Thoracic aorta (tissue), 2 donors: Measurements from ENCODE around the gene HEATR5A. TPM values are rescaled to one million over a fixed set of nuclear protein-coding genes. Genes with fewer than 3 reads are reported as not detected.
"Not testable (repeated sequence)": the region's sequence is repeated elsewhere in the genome, so short reads cannot be mapped to it uniquely, and the experiment has no call there.

Source experiments
- ATAC-seq: fragments of 150-250 bp; one replicate; pipeline ENCODE4 v1.8.0; 2017; ENCODE audit warnings: low read depth; ENCODE audit not compliant: insufficient number of reproducible peaks, low FRiP score
- DNase-seq: peaks from one replicate; pipeline ENCODE4 v3.0.0-alpha.2; 2020; ENCODE audit warnings: low spot score
- H3K27ac ChIP-seq, 2 donors: fragments of 200-600 bp; sonication (generic); 1 replicate in 1 of 2; 2 replicates in 1 of 2; pipeline ENCODE4 v1.5.1; 2016; ENCODE audit warnings: mild to moderate bottlenecking in 2 of 2, moderate library complexity in 2 of 2
- H3K27me3 ChIP-seq: fragments of 200-600 bp; sonication (generic); replicated peaks from 2 replicates; pipeline ENCODE4 v1.6.0; 2016; ENCODE audit warnings: mild to moderate bottlenecking; ENCODE audit not compliant: insufficient read depth
- H3K36me3 ChIP-seq: fragments of 200-600 bp; sonication (generic); one replicate; pipeline ENCODE4 v1.5.1; 2016
- H3K4me1 ChIP-seq, 2 donors: fragments of 200-600 bp; sonication (generic); 1 replicate in 1 of 2; 2 replicates in 1 of 2; pipeline versions ENCODE4 v1.5.1 to v1.6.0; 2016; ENCODE audit warnings: low read depth in 2 of 2, mild to moderate bottlenecking in 1 of 2; ENCODE audit not compliant: control insufficient read depth in 1 of 2
- H3K4me3 ChIP-seq: fragments of 200-600 bp; sonication (generic); 2 replicates; pipeline ENCODE4 v1.5.1; 2016; ENCODE audit warnings: mild to moderate bottlenecking
- H3K9me3 ChIP-seq: fragments of 200-600 bp; sonication (generic); 2 replicates; pipeline ENCODE4 v1.5.1; 2016
- CTCF ChIP-seq: fragments of 200-600 bp; sonication (generic); IDR thresholded peaks from one replicate; pipeline ENCODE4 v1.5.1; 2019; ENCODE audit warnings: antibody characterized with exemption
- total RNA-seq, 2 donors: library from RNA; depleted of rRNA; stranded (reverse); fragments of >200 nt; gene quantifications; one replicate each; pipeline versions ENCODE4 v1.1.0 to v1.2.3, GENCODE V29; 2016

Gene HEATR5A
- total RNA-seq, 2 donors from 2014 or later, result 39.1 to 43.6 TPM

GRCh38 chr14:31265701-31266398 is 154.5 kb downstream of the HEATR5A start:
- H3K27ac ChIP-seq, result peak overlapping the region in 1 of 2 donors; percentile 9
- no peaks in the 10 kb centered on the region for H3K9me3 ChIP-seq
- no peak overlapping the region for H3K4me3 ChIP-seq
- DNase-seq (no peak), ATAC-seq (no peak)
- H3K36me3 ChIP-seq, result no peaks in the 10 kb centered on the region
- H3K27me3 ChIP-seq, result no peaks in the 10 kb centered on the region
- H3K4me1 ChIP-seq, result peaks cover 9 to 43% of the 10 kb centered on the region in 2 donors
- no peak for TF ChIP-seq CTCF

- H3K9me3 ChIP-seq, result no peaks in the 10 kb centered on the region
- DNase-seq (peak; percentile 43), ATAC-seq (peak; percentile 81)
- no peaks in the 10 kb centered on the region for H3K27me3 ChIP-seq
- H3K4me3 ChIP-seq, result no peak overlapping the region
- H3K4me1 ChIP-seq, result peaks cover 9 to 43% of the 10 kb centered on the region in 2 donors
- no peak for TF ChIP-seq CTCF
- no peaks in the 10 kb centered on the region for H3K36me3 ChIP-seq
- H3K27ac ChIP-seq, result peak overlapping the region; percentile 61 to 71
These were observed 156.7 kb downstream of the HEATR5A start for GRCh38 chr14:31263485-31264133.

- Histone ChIP-seq H3K36me3 (no peaks in the 10 kb centered on the region), H3K27me3 (no peaks in the 10 kb centered on the region), H3K9me3 (no peaks in the 10 kb centered on the region), H3K4me1 (peaks cover 9 to 43% of the 10 kb centered on the region in 2 donors), H3K27ac (peak overlapping the region; percentile 3 to 71), H3K4me3 (peak overlapping the region; percentile 4)
- TF ChIP-seq CTCF, result no peak
- no peak for ATAC-seq
- no peak for DNase-seq
These were observed 158.3 kb downstream of the HEATR5A start for GRCh38 chr14:31261859-31262731.

GRCh38 chr14:31261523-31261858 is 158.9 kb downstream of the HEATR5A start:
- Histone ChIP-seq H3K4me1 (peaks cover 9 to 43% of the 10 kb centered on the region in 2 donors), H3K4me3 (no peak overlapping the region), H3K27ac (peak overlapping the region in 1 of 2 donors; percentile 71), H3K36me3 (no peaks in the 10 kb centered on the region), H3K9me3 (no peaks in the 10 kb centered on the region), H3K27me3 (no peaks in the 10 kb centered on the region)
- TF ChIP-seq CTCF, result no peak
- no peak for DNase-seq
- ATAC-seq, result no peak

- not testable (repeated sequence) for H3K27me3 ChIP-seq, H3K27ac ChIP-seq, H3K4me3 ChIP-seq, ATAC-seq, H3K9me3 ChIP-seq, H3K36me3 ChIP-seq, DNase-seq
- H3K4me1 ChIP-seq, result peaks cover 7 to 24% of the 10 kb centered on the region in 2 donors
These were observed 161.3 kb downstream of the HEATR5A start for GRCh38 chr14:31259040-31259435.
